SK-N-MC (cell line): ENCODE measurements around the gene ZNF654.
"Not testable (repeated sequence)": the region's sequence is repeated elsewhere in the genome, so short reads cannot be mapped to it uniquely, and the experiment has no call there.

ENCODE experiments used
- EZH2 ChIP-seq: fragments of 200-600 bp; sonication (generic); IDR thresholded peaks from one replicate; pipeline ENCODE4 v1.6.1; 2017; ENCODE audit warnings: antibody characterized with exemption
- POLR2AphosphoS5 ChIP-seq: IDR thresholded peaks from 2 replicates; pipeline ENCODE4 v1.6.1; 2012; ENCODE audit warnings: mild to moderate bottlenecking, low read depth, low read length, borderline replicate concordance

DNA sequence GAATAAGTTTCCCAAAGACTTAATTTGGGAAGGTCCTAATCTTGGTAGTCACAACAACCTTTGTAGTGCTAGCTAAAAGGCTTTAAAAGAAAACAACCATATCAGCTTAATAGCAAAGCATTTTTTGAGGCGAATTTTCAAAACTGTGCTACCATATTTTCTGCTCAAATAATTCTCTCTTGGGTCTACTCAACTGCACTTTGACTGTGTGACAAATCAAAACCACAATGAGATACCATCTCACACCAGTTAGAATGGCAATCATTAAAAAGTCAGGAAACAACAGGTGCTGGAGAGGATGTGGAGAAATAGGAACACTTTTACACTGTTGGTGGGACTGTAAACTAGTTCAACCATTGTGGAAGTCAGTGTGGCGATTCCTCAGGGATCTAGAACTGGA is 59.5 kb downstream of the ZNF654 start:
- not testable (repeated sequence) for TF ChIP-seq POLR2AphosphoS5, EZH2
